ENCODE data around the gene TRAF3. TPM values are rescaled to one million over a fixed set of nuclear protein-coding genes. Genes with fewer than 3 reads are reported as not detected.
"Not testable (repeated sequence)": the region's sequence is repeated elsewhere in the genome, so short reads cannot be mapped to it uniquely, and the experiment has no call there.

The TRAF3 gene
- total and polyA plus RNA-seq, 5 donors, result 3.9 to 15.4 (median 11.4) TPM

- 82% methylated on average over 25 of the region's 25 CpGs for WGBS
- H3K27ac ChIP-seq (ENCODE audit: low read length), result no peak overlapping the region
- H3K27me3 ChIP-seq (ENCODE audit: control insufficient read depth, insufficient read depth), result no peaks in the 10 kb centered on the region
- no peak for ATAC-seq
- H3K4me3 ChIP-seq (ENCODE audit: low read length), result no peak overlapping the region
- peaks cover 6% of the 10 kb centered on the region for H3K4me1 ChIP-seq (ENCODE audit: control insufficient read depth, insufficient read depth, low read length)
- no peaks in the 10 kb centered on the region for H3K9me3 ChIP-seq (ENCODE audit: control insufficient read depth, low read length)
- peak in 2 of 3 donors; percentile 35 to 60 for DNase-seq
- intact Hi-C loops (cut with DNase I), result loop anchor here in 1 of 4 donors (10.0 kb wide), 1 partner anchor 150 kb away; the partner anchor contains the start of gene TRAF3
Observed at GRCh38 chr14:102924632-102925588, 147.7 kb downstream of the TRAF3 start.

- H3K27ac ChIP-seq (ENCODE audit: low read length), result no peak overlapping the region
- DNase-seq, result peak in 2 of 3 donors; percentile 16 to 21
- no peak overlapping the region for H3K4me3 ChIP-seq (ENCODE audit: low read length)
- ATAC-seq, result no peak
- H3K27me3 ChIP-seq (ENCODE audit: control insufficient read depth, insufficient read depth), result no peaks in the 10 kb centered on the region
- peaks cover 6% of the 10 kb centered on the region for H3K4me1 ChIP-seq (ENCODE audit: control insufficient read depth, insufficient read depth, low read length)
- 71% methylated on average over 11 of the region's 11 CpGs for WGBS
- intact Hi-C loops (cut with DNase I), result loop anchor here in 1 of 4 donors (10.0 kb wide), 1 partner anchor 151 kb away; the partner anchor contains the start of gene TRAF3
- H3K9me3 ChIP-seq (ENCODE audit: control insufficient read depth, low read length), result no peaks in the 10 kb centered on the region
Observed at GRCh38 chr14:102925646-102926045, 148.4 kb downstream of the TRAF3 start.

GRCh38 chr14:102926104-102926503, 148.9 kb downstream of the TRAF3 start:
- no peak overlapping the region for H3K4me3 ChIP-seq (ENCODE audit: low read length)
- ATAC-seq (no peak), DNase-seq (peak in 2 of 3 donors; percentile 7 to 17)
- H3K27me3 ChIP-seq (ENCODE audit: control insufficient read depth, insufficient read depth), result no peaks in the 10 kb centered on the region
- 65% methylated on average over 12 of the region's 12 CpGs for WGBS
- intact Hi-C loops (cut with DNase I), result loop anchor here in 1 of 4 donors (10.0 kb wide), 1 partner anchor 151 kb away; the partner anchor contains the start of gene TRAF3
- H3K27ac ChIP-seq (ENCODE audit: low read length), result no peak overlapping the region
- H3K9me3 ChIP-seq (ENCODE audit: control insufficient read depth, low read length), result no peaks in the 10 kb centered on the region
- peaks cover 6% of the 10 kb centered on the region for H3K4me1 ChIP-seq (ENCODE audit: control insufficient read depth, insufficient read depth, low read length)

GRCh38 chr14:102926840-102927239, 149.6 kb downstream of the TRAF3 start:
- DNase-seq, result peak in 2 of 3 donors; percentile 2 to 16
- not testable (repeated sequence) for H3K9me3 ChIP-seq (ENCODE audit: control insufficient read depth, low read length); H3K4me3 ChIP-seq (ENCODE audit: low read length); ATAC-seq; H3K4me1 ChIP-seq (ENCODE audit: control insufficient read depth, insufficient read depth, low read length); H3K27me3 ChIP-seq (ENCODE audit: control insufficient read depth, insufficient read depth); H3K27ac ChIP-seq (ENCODE audit: low read length)
- 96% methylated on average over 10 of the region's 10 CpGs for WGBS
- intact Hi-C loops (cut with DNase I), result loop anchor here in 1 of 4 donors (10.0 kb wide), 1 partner anchor 152 kb away; the partner anchor contains the start of gene TRAF3

- peak in 2 of 3 donors; percentile 41 to 56 for DNase-seq
- 67% methylated on average over 19 of the region's 19 CpGs for WGBS
- no peak overlapping the region for H3K4me3 ChIP-seq (ENCODE audit: low read length)
- no peaks in the 10 kb centered on the region for H3K27me3 ChIP-seq (ENCODE audit: control insufficient read depth, insufficient read depth)
- no peaks in the 10 kb centered on the region for H3K9me3 ChIP-seq (ENCODE audit: control insufficient read depth, low read length)
- intact Hi-C loops (cut with DNase I), result loop anchor here in 1 of 4 donors (10.0 kb wide), 1 partner anchor 153 kb away; the partner anchor contains the start of gene TRAF3
- H3K4me1 ChIP-seq (ENCODE audit: control insufficient read depth, insufficient read depth, low read length), result peaks cover 6% of the 10 kb centered on the region
- no peak for ATAC-seq
- no peak overlapping the region for H3K27ac ChIP-seq (ENCODE audit: low read length)
Observed at GRCh38 chr14:102927346-102927877, 150.2 kb downstream of the TRAF3 start.

GRCh38 chr14:102927878-102928411, 150.7 kb downstream of the TRAF3 start:
- Histone ChIP-seq H3K27me3 (ENCODE audit: control insufficient read depth, insufficient read depth) (no peaks in the 10 kb centered on the region), H3K27ac (ENCODE audit: low read length) (no peak overlapping the region), H3K4me1 (ENCODE audit: control insufficient read depth, insufficient read depth, low read length) (peaks cover 6% of the 10 kb centered on the region), H3K9me3 (ENCODE audit: control insufficient read depth, low read length) (no peaks in the 10 kb centered on the region), H3K4me3 (ENCODE audit: low read length) (peak overlapping the region; percentile 41)
- ATAC-seq, result peak; percentile 9 to 12
- peak in 1 of 3 donors; percentile 51 for DNase-seq
- intact Hi-C loops (cut with DNase I), result loop anchor here in 1 of 4 donors (10.0 kb wide), 1 partner anchor 153 kb away; the partner anchor contains the start of gene TRAF3
- 17% methylated on average over 35 of the region's 35 CpGs for WGBS

- Histone ChIP-seq H3K27me3 (ENCODE audit: control insufficient read depth, insufficient read depth) (no peaks in the 10 kb centered on the region), H3K4me3 (ENCODE audit: low read length) (peak overlapping the region; percentile 41), H3K4me1 (ENCODE audit: control insufficient read depth, insufficient read depth, low read length) (peaks cover 6% of the 10 kb centered on the region), H3K9me3 (ENCODE audit: control insufficient read depth, low read length) (no peaks in the 10 kb centered on the region), H3K27ac (ENCODE audit: low read length) (no peak overlapping the region)
- DNase-seq (peak; percentile 68 to 84 (median 81)), ATAC-seq (peak; percentile 55 to 70)
- intact Hi-C loops (cut with DNase I), result loop anchor here in 1 of 4 donors (10.0 kb wide), 1 partner anchor 154 kb away; the partner anchor contains the start of gene TRAF3
- WGBS, result 2% methylated on average over 94 of the region's 94 CpGs
Observed at GRCh38 chr14:102928412-102929240, 151.4 kb downstream of the TRAF3 start.

GRCh38 chr14:102929241-102930137, 152.2 kb downstream of the TRAF3 start:
- peak in 2 of 3 donors; percentile 58 to 62 for DNase-seq
- Histone ChIP-seq H3K9me3 (ENCODE audit: control insufficient read depth, low read length) (no peaks in the 10 kb centered on the region), H3K27me3 (ENCODE audit: control insufficient read depth, insufficient read depth) (no peaks in the 10 kb centered on the region), H3K27ac (ENCODE audit: low read length) (no peak overlapping the region), H3K4me1 (ENCODE audit: control insufficient read depth, insufficient read depth, low read length) (peaks cover 6% of the 10 kb centered on the region), H3K4me3 (ENCODE audit: low read length) (peak overlapping the region; percentile 41)
- intact Hi-C loops (cut with DNase I), result loop anchor here in 1 of 4 donors (10.0 kb wide), 1 partner anchor 155 kb away; the partner anchor contains the start of gene TRAF3
- ATAC-seq, result peak; percentile 2 to 5
- 3% methylated on average over 94 of the region's 94 CpGs for WGBS

GRCh38 chr14:102930138-102930752, 153.0 kb downstream of the TRAF3 start:
- Histone ChIP-seq H3K4me1 (ENCODE audit: control insufficient read depth, insufficient read depth, low read length) (peaks cover 6% of the 10 kb centered on the region), H3K4me3 (ENCODE audit: low read length) (peak overlapping the region; percentile 26), H3K9me3 (ENCODE audit: control insufficient read depth, low read length) (no peaks in the 10 kb centered on the region), H3K27ac (ENCODE audit: low read length) (no peak overlapping the region), H3K27me3 (ENCODE audit: control insufficient read depth, insufficient read depth) (no peaks in the 10 kb centered on the region)
- intact Hi-C loops (cut with DNase I), result no loop called here
- ATAC-seq, result peak in 1 of 2 donors; percentile 1
- 3% methylated on average over 74 of the region's 74 CpGs for WGBS
- peak in 2 of 3 donors; percentile 51 to 58 for DNase-seq

Measured in right cardiac atrium (tissue), 5 donors.